ENCODE data around the gene TRAPPC2L. TPM values are rescaled to one million over a fixed set of nuclear protein-coding genes. Genes with fewer than 3 reads are reported as not detected.

Gene TRAPPC2L
- total RNA-seq, 1 experiment from 2014 or later, result 82.0 TPM

GRCh38 chr16:88907768-88908167 is 50.8 kb downstream of the TRAPPC2L start:
- Mint-ChIP-seq H3K4me3 (no peak overlapping the region), H3K36me3 (no peaks in the 10 kb centered on the region), H3K27me3 (ENCODE audit: low read depth) (no peaks in the 10 kb centered on the region), H3K27ac (peak overlapping the region; percentile 87), H3K4me1 (peaks cover 2% of the 10 kb centered on the region; the same call in 1 of the 2 replicates), H3K9me3 (no peaks in the 10 kb centered on the region)
- DNase-seq (ENCODE audit: low spot score), result no peak
- ATAC-seq, result no peak
- ChIA-PET CTCF (interaction anchor here (0.7 kb wide), 1 partner anchor 82 kb away, joined by 5 read pairs; no protein-coding TSS in a partner anchor), POLR2A (no interaction called here)
- no peak for TF ChIP-seq GABPB1 (CRISPR knock-in tag; IDR thresholded peaks at IDR 0.05)
- no peak for TF ChIP-seq GRHL2 (CRISPR knock-in tag; IDR thresholded peaks at IDR 0.05; ENCODE audit: insufficient replicate concordance, severe bottlenecking)
- no peak for TF ChIP-seq JAZF1 (CRISPR knock-in tag; IDR thresholded peaks at IDR 0.05)
- TF ChIP-seq E2F5 (CRISPR knock-in tag; IDR thresholded peaks at IDR 0.05), result no peak
- no peak for TF ChIP-seq ZBTB43 (CRISPR knock-in tag; IDR thresholded peaks at IDR 0.05)
- no peak for TF ChIP-seq NR3C1 (CRISPR knock-in tag; conservative IDR thresholded peaks at IDR 0.05; ENCODE audit: low read depth)
- TF ChIP-seq IRF1 (CRISPR knock-in tag; IDR thresholded peaks at IDR 0.05), result no peak
- no peak for TF ChIP-seq PRRX2 (CRISPR knock-in tag; IDR thresholded peaks at IDR 0.05)
- TF ChIP-seq ATF1 (CRISPR knock-in tag; IDR thresholded peaks at IDR 0.05), result no peak

- H3K27ac Mint-ChIP-seq, result no peak overlapping the region
- no peaks in the 10 kb centered on the region for H3K27me3 Mint-ChIP-seq (ENCODE audit: low read depth)
- no peak for TF ChIP-seq IRF1 (CRISPR knock-in tag; IDR thresholded peaks at IDR 0.05)
- no peak for TF ChIP-seq E2F4 (CRISPR knock-in tag; IDR thresholded peaks at IDR 0.05; ENCODE audit: borderline replicate concordance, low read depth)
- no peak for TF ChIP-seq AFF4 (CRISPR knock-in tag; IDR thresholded peaks at IDR 0.05; ENCODE audit: borderline replicate concordance)
- no peak for TF ChIP-seq ETV6 (CRISPR knock-in tag; IDR thresholded peaks at IDR 0.05)
- TF ChIP-seq ARID4B (CRISPR knock-in tag; IDR thresholded peaks at IDR 0.05; ENCODE audit: borderline replicate concordance), result no peak
- TF ChIP-seq ATF6 (CRISPR knock-in tag; IDR thresholded peaks at IDR 0.05), result no peak
- TF ChIP-seq MAX (CRISPR knock-in tag; IDR thresholded peaks at IDR 0.05), result no peak
- no peak for TF ChIP-seq ZNF671 (CRISPR knock-in tag; IDR thresholded peaks at IDR 0.05)
- TF ChIP-seq ERG (CRISPR knock-in tag; IDR thresholded peaks at IDR 0.05), result no peak
Measured at GRCh38 chr16:88908307-88908706, 51.4 kb downstream of the TRAPPC2L start.

More at GRCh38 chr16:88908307-88908706, 51.4 kb downstream of the TRAPPC2L start:
- H3K36me3 Mint-ChIP-seq, result no peaks in the 10 kb centered on the region
- H3K9me3 Mint-ChIP-seq, result peaks cover 2% of the 10 kb centered on the region; the same call in 1 of the 2 replicates
- DNase-seq (ENCODE audit: low spot score), result no peak
- H3K4me1 Mint-ChIP-seq, result peaks cover 2% of the 10 kb centered on the region; the same call in 1 of the 2 replicates
- H3K4me3 Mint-ChIP-seq, result no peak overlapping the region
- ChIA-PET CTCF (interaction anchor here (0.7 kb wide), 1 partner anchor 83 kb away, joined by 5 read pairs; no protein-coding TSS in a partner anchor), POLR2A (no interaction called here)
- no peak for ATAC-seq

Measured in WTC11 (cell line).